ENCODE measurements around the gene TNFAIP8L3.

Gene TNFAIP8L3

GRCh38 chr15:51114437-51115119 is 19.9 kb upstream of the TNFAIP8L3 start:
- no peak for DNase-seq

GRCh38 chr15:51112078-51112477 is 17.4 kb upstream of the TNFAIP8L3 start:
- no peak for DNase-seq

- DNase-seq = no peak
Observed at GRCh38 chr15:51111061-51111460, 16.4 kb upstream of the TNFAIP8L3 start.

- no peak for DNase-seq
Observed at GRCh38 chr15:51110171-51110570, 15.5 kb upstream of the TNFAIP8L3 start.

- no peak for DNase-seq
Observed at GRCh38 chr15:51108933-51109550, 14.3 kb upstream of the TNFAIP8L3 start.

- no peak for DNase-seq
Observed at GRCh38 chr15:51107612-51108011, 12.9 kb upstream of the TNFAIP8L3 start.

GRCh38 chr15:51106481-51106880 is 11.8 kb upstream of the TNFAIP8L3 start:
- no peak for DNase-seq

- no peak for DNase-seq
Observed at GRCh38 chr15:51105430-51106016, 10.8 kb upstream of the TNFAIP8L3 start.

GRCh38 chr15:51104512-51104911 is 9.8 kb upstream of the TNFAIP8L3 start:
- DNase-seq = no peak

- no peak for DNase-seq
Observed at GRCh38 chr15:51103330-51103729, 8.6 kb upstream of the TNFAIP8L3 start.

GRCh38 chr15:51100785-51101489 is 6.2 kb upstream of the TNFAIP8L3 start:
- DNase-seq = no peak

- no peak for DNase-seq
Observed at GRCh38 chr15:51099185-51099584, 4.5 kb upstream of the TNFAIP8L3 start.

GRCh38 chr15:51098331-51098619 is 3.6 kb upstream of the TNFAIP8L3 start:
- no peak for DNase-seq

GRCh38 chr15:51097553-51098330 is 3.0 kb upstream of the TNFAIP8L3 start:
- DNase-seq = no peak

- DNase-seq = no peak
Observed at GRCh38 chr15:51096976-51097375, 2.3 kb upstream of the TNFAIP8L3 start.

GRCh38 chr15:51095681-51096331 is 1.1 kb upstream of the TNFAIP8L3 start:
- no peak for DNase-seq

GRCh38 chr15:51093839-51094605 is 684 bp downstream of the TNFAIP8L3 start:
- DNase-seq = no peak

GRCh38 chr15:51093488-51093838 is 1.2 kb downstream of the TNFAIP8L3 start:
- no peak for DNase-seq

- DNase-seq = no peak
Observed at GRCh38 chr15:51092480-51093040, 2.1 kb downstream of the TNFAIP8L3 start.

- DNase-seq = no peak
Observed at GRCh38 chr15:51090753-51091152, 4.0 kb downstream of the TNFAIP8L3 start.

GRCh38 chr15:51089699-51090453 is 4.8 kb downstream of the TNFAIP8L3 start:
- no peak for DNase-seq

All from CD4-positive, alpha-beta T cell treated with Interleukin-4 for 1 hour (primary cell).